Left kidney (tissue), 2 donors: ENCODE results near the gene SLC44A3. TPM values are rescaled to one million over a fixed set of nuclear protein-coding genes. Genes with fewer than 3 reads are reported as not detected.
"Not testable (repeated sequence)": the region's sequence is repeated elsewhere in the genome, so short reads cannot be mapped to it uniquely, and the experiment has no call there.

Experiments used
- DNase-seq: peaks from one replicate; pipeline ENCODE4 v3.0.0-alpha.2; 2013
- polyA plus RNA-seq: library from polyadenylated mRNA; unstranded; fragments of 120-200 nt; gene quantifications from one replicate; pipeline ENCODE4 v1.2.1, GENCODE V29; 2013; ENCODE audit not compliant: insufficient read length

SLC44A3 gene
- polyA plus RNA-seq, 1 donor = 89.4 TPM

- DNase-seq = no peak
Measured at GRCh38 chr1:94934551-94934950, 114.4 kb downstream of the SLC44A3 start.

GRCh38 chr1:94935034-94935433, 114.9 kb downstream of the SLC44A3 start:
- DNase-seq = no peak

- DNase-seq = no peak
Measured at GRCh38 chr1:94935476-94935875, 115.3 kb downstream of the SLC44A3 start.

DNA sequence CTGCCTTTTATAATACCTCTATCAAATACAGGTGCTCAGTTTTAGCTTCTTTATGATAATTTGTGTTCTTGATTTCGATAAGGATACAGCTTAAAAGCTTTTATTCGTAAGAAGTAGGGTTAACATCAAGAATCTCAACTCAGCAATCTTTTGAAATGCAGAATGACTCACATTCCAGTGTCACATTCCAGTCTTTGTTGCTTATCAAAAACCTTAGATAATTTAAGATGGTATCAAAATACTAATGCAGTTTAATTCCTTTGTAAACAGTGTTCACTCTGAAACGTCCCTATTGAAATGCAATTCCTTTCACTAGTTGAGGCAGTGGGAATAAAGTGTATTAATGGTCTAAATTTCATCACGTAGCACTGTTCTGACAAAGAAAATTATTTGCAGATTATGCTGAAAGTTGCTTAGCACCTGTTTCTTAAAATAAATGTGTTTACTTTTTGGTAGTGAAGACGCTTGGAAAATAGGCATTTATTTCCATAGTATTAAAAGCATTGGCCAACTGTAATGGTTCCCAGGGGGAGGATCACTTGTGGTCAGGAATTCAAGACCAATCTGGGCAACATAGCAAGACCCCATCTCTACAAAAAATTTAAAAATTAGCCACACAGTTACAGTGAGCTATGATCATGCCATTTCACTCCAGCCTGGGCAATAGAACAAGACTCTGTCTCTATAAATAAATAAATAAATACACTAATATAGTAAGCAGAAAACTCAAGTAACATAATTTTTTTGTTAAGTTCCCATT, 116.9 kb downstream of the SLC44A3 start:
- no peak for DNase-seq

DNA sequence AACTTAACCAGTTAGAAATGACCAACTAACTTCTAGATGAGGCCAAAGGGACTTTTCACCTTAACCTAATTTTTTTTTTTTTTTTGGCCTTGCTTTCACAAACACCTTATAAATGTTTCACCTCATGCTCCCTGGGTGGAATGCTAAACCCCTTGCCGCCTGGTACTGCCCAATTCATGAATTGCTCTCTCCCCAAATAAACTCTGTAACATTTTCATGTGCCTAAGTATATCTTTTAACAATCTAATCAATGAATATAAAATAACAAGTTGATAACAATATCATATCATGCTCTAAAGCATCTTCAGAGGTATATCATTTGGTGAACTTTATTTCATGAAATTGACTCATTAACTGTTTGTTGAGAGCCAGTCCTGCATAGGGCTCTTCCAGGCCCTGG, 117.7 kb downstream of the SLC44A3 start:
- DNase-seq = no peak

- DNase-seq = no peak
Measured at GRCh38 chr1:94940738-94941137, 120.6 kb downstream of the SLC44A3 start.

DNA sequence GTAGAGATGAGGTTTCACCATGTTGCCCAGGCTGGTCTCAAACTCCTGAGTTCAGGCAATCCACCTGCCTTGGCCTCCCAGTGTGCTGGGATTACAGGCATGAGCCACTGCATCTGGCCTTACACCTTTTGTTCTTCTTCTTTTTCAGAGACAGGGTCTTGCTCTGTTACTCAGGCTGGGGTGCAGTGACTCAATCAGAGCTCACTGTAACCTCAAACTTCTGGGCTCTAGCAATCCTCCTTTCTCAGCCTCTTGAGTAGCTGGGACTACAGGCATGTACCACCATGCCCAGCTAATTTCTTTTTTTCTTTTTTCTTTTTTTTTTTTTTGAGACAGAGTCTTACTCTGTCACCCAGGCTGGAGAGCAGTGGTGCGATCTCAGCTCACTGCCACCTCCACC, 121.3 kb downstream of the SLC44A3 start:
- DNase-seq = not testable (repeated sequence)

- DNase-seq = no peak
Measured at GRCh38 chr1:94942171-94943128, 122.3 kb downstream of the SLC44A3 start.

Other genes starting within 250 kb of the SLC44A3 start
- 349 TPM for gene CNN3, start 106.8 kb downstream of the SLC44A3 start, polyA plus RNA-seq